NCI-H2107 treated with DMSO at 0.1 percent for 48 hours (cell line): ENCODE results near the gene RBSN.

Source experiments
- DNase-seq: peaks from one replicate; lab custom pipeline; 2025; ENCODE audit not compliant: unreplicated experiment; lab: John Stamatoyannopoulos, UW

Gene RBSN

GRCh38 chr3:15063656-15064286 lies 35.2 kb downstream of the RBSN start:
- DNase-seq, result no peak

GRCh38 chr3:15063238-15063637 lies 35.7 kb downstream of the RBSN start:
- no peak for DNase-seq

- no peak for DNase-seq
These were observed 38.9 kb downstream of the RBSN start for GRCh38 chr3:15060029-15060428.

- no peak for DNase-seq
These were observed 42.1 kb downstream of the RBSN start for GRCh38 chr3:15056676-15057404.

GRCh38 chr3:15055019-15055557 lies 43.9 kb downstream of the RBSN start:
- no peak for DNase-seq

- DNase-seq, result no peak
These were observed 45.4 kb downstream of the RBSN start for GRCh38 chr3:15053541-15053940.

GRCh38 chr3:15052335-15053242 lies 46.4 kb downstream of the RBSN start:
- peak; percentile 58 for DNase-seq

- no peak for DNase-seq
These were observed 47.4 kb downstream of the RBSN start for GRCh38 chr3:15051531-15051930.

- no peak for DNase-seq
These were observed 48.4 kb downstream of the RBSN start for GRCh38 chr3:15050405-15051092.

- no peak for DNase-seq
These were observed 49.4 kb downstream of the RBSN start for GRCh38 chr3:15049584-15049983.

GRCh38 chr3:15045667-15046066 lies 53.3 kb downstream of the RBSN start:
- no peak for DNase-seq

- DNase-seq, result no peak
These were observed 54.6 kb downstream of the RBSN start for GRCh38 chr3:15044326-15044725.

- DNase-seq, result no peak
These were observed 55.4 kb downstream of the RBSN start for GRCh38 chr3:15043408-15044171.

GRCh38 chr3:15042936-15043335 lies 56.0 kb downstream of the RBSN start:
- no peak for DNase-seq

GRCh38 chr3:15041950-15042349 lies 57.0 kb downstream of the RBSN start:
- DNase-seq, result no peak

GRCh38 chr3:15040844-15041243 lies 58.1 kb downstream of the RBSN start:
- no peak for DNase-seq

- no peak for DNase-seq
These were observed 60.6 kb downstream of the RBSN start for GRCh38 chr3:15038306-15038705.

GRCh38 chr3:15033103-15033502 lies 65.8 kb downstream of the RBSN start:
- no peak for DNase-seq

- no peak for DNase-seq
These were observed 66.3 kb downstream of the RBSN start for GRCh38 chr3:15032650-15033049.

GRCh38 chr3:15029625-15030024 lies 69.3 kb downstream of the RBSN start:
- no peak for DNase-seq
